Nephron progenitor cell (in vitro differentiated cells): ENCODE data around the gene ASMTL.
"Not testable (repeated sequence)": the region's sequence is repeated elsewhere in the genome, so short reads cannot be mapped to it uniquely, and the experiment has no call there.

Experiments
- DNase-seq: peaks from one replicate; pipeline ENCODE4 v3.0.0; 2021
- H3K27ac Mint-ChIP-seq: 2 replicates; pipeline ENCODE4 v1.8.0; 2021; ENCODE audit warnings: mild to moderate bottlenecking, moderate library complexity, mixed read lengths
- H3K27me3 Mint-ChIP-seq: 2 replicates; pipeline ENCODE4 v1.8.0; 2021; ENCODE audit warnings: mild to moderate bottlenecking, low read depth, mixed read lengths; ENCODE audit not compliant: poor library complexity
- H3K36me3 Mint-ChIP-seq: 2 replicates; pipeline ENCODE4 v1.8.0; 2021; ENCODE audit warnings: low read depth, mixed read lengths
- H3K4me1 Mint-ChIP-seq: 2 replicates; pipeline ENCODE4 v1.8.0; 2021; ENCODE audit warnings: mixed read lengths
- H3K4me3 Mint-ChIP-seq: 2 replicates; pipeline ENCODE4 v1.8.0; 2021; ENCODE audit warnings: mild to moderate bottlenecking, moderate library complexity, mixed read lengths
- H3K9me3 Mint-ChIP-seq: 2 replicates; pipeline ENCODE4 v1.8.0; 2021; ENCODE audit warnings: mild to moderate bottlenecking, moderate library complexity, mixed read lengths
- CTCF ChIP-seq: fragments of 200-600 bp; sonication (generic); IDR thresholded peaks from 2 replicates; pipeline ENCODE4 v1.5.0; 2021; ENCODE audit warnings: antibody characterized with exemption

The ASMTL gene

DNA sequence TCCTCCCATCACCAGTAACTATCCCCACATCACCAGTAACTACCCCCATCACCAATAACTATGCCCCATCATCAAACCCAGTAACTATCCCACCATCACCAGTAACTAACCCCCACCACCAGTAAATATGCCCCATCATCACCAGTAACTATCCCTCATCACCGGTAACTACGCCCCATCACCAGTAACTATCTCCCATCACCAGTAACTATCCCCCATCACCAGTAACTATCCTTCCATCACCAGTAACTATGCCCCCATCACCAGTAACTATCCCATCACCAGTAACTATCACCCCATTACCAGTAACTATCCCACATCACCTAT, 2.9 kb downstream of the ASMTL start:
- Mint-ChIP-seq H3K9me3 (peaks cover 55% of the 10 kb centered on the region), H3K27ac (no peak overlapping the region), H3K36me3 (peaks cover 55% of the 10 kb centered on the region), H3K4me1 (no peaks in the 10 kb centered on the region), H3K4me3 (no peak overlapping the region), H3K27me3 (peaks cover 13% of the 10 kb centered on the region)
- no peak for DNase-seq
- no peak for TF ChIP-seq CTCF

- peaks cover 61% of the 10 kb centered on the region for H3K36me3 Mint-ChIP-seq
- no peak overlapping the region for H3K4me3 Mint-ChIP-seq
- peaks cover 60% of the 10 kb centered on the region for H3K9me3 Mint-ChIP-seq
- DNase-seq = no peak
- no peak for TF ChIP-seq CTCF
- no peaks in the 10 kb centered on the region for H3K4me1 Mint-ChIP-seq
- H3K27me3 Mint-ChIP-seq = peaks cover 13% of the 10 kb centered on the region
- H3K27ac Mint-ChIP-seq = no peak overlapping the region
Measured at GRCh38 chrX:1449036-1449822, 3.5 kb downstream of the ASMTL start.

GRCh38 chrX:1448573-1449001, 4.1 kb downstream of the ASMTL start:
- Mint-ChIP-seq H3K27me3 (peaks cover 13% of the 10 kb centered on the region), H3K36me3 (peaks cover 67% of the 10 kb centered on the region), H3K9me3 (peaks cover 67% of the 10 kb centered on the region)
- not testable (repeated sequence) for H3K4me3 Mint-ChIP-seq, H3K27ac Mint-ChIP-seq, H3K4me1 Mint-ChIP-seq, DNase-seq

DNA sequence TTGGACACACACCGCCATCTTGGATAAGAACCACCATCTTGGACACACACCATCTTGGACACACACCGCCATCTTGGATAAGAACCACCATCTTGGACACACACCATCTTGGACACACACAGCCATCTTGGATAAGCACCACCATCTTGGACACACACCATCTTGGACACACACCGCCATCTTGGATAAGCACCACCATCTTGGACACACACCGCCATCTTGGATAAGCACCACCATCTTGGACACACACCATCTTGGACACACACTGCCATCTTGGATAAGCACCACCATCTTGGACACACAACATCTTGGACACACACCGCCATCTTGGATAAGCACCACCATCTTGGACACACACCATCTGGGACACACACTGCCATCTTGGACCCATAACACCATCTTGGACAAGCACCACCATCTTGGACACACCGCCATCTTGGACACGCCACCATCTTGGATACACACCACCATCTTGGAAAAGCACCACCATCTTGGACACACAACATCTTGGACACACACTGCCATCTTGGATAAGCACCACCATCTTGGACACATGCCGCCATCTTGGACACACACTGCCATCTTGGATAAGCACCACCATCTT, 4.6 kb downstream of the ASMTL start:
- H3K9me3 Mint-ChIP-seq = peaks cover 71% of the 10 kb centered on the region
- not testable (repeated sequence) for DNase-seq, H3K4me1 Mint-ChIP-seq, H3K4me3 Mint-ChIP-seq
- peaks cover 13% of the 10 kb centered on the region for H3K27me3 Mint-ChIP-seq
- H3K36me3 Mint-ChIP-seq = peaks cover 72% of the 10 kb centered on the region
- peak overlapping the region; percentile 57 for H3K27ac Mint-ChIP-seq

GRCh38 chrX:1446984-1447968, 5.4 kb downstream of the ASMTL start:
- not testable (repeated sequence) for DNase-seq, H3K4me1 Mint-ChIP-seq, H3K4me3 Mint-ChIP-seq
- Mint-ChIP-seq H3K27me3 (peaks cover 16% of the 10 kb centered on the region), H3K9me3 (peaks cover 79% of the 10 kb centered on the region), H3K27ac (peak overlapping the region; percentile 58), H3K36me3 (peaks cover 80% of the 10 kb centered on the region)

- peaks cover 92% of the 10 kb centered on the region for H3K36me3 Mint-ChIP-seq
- DNase-seq = no peak
- peaks cover 16% of the 10 kb centered on the region for H3K27me3 Mint-ChIP-seq
- peaks cover 82% of the 10 kb centered on the region for H3K9me3 Mint-ChIP-seq
- TF ChIP-seq CTCF = no peak
- H3K4me1 Mint-ChIP-seq = no peaks in the 10 kb centered on the region
- no peak overlapping the region for H3K4me3 Mint-ChIP-seq
- H3K27ac Mint-ChIP-seq = no peak overlapping the region
Measured at GRCh38 chrX:1444561-1445500, 7.9 kb downstream of the ASMTL start.
